Panc1 (cell line): ENCODE results near the gene EPB41L5.

Experiments
- POLR2AphosphoS5 ChIP-seq: IDR thresholded peaks from 2 replicates; pipeline ENCODE4 v1.6.1; 2012; ENCODE audit warnings: mild to moderate bottlenecking, low read depth, low read length, moderate library complexity
- TCF7L2 ChIP-seq: IDR thresholded peaks from 2 replicates; pipeline ENCODE4 v1.6.1; 2011; ENCODE audit warnings: mild to moderate bottlenecking, low read depth, low read length, inconsistent platforms
- TF ChIP-seq, protein P1 (sequence below): fragments of 450-650 bp; IDR thresholded peaks from 2 replicates; pipeline ENCODE4 v1.5.1; 2017; ENCODE audit warnings: mild to moderate bottlenecking
- TF ChIP-seq, protein P2 (sequence below), 2 experiments: IDR thresholded peaks; 2 replicates each; pipeline ENCODE4 v1.6.1; 2011 to 2012; ENCODE audit warnings: low read depth in 2 of 2, control low read depth in 1 of 2, low read length in 1 of 2, mild to moderate bottlenecking in 1 of 2, moderate library complexity in 1 of 2; ENCODE audit not compliant: insufficient read depth in 1 of 2

DNA sequence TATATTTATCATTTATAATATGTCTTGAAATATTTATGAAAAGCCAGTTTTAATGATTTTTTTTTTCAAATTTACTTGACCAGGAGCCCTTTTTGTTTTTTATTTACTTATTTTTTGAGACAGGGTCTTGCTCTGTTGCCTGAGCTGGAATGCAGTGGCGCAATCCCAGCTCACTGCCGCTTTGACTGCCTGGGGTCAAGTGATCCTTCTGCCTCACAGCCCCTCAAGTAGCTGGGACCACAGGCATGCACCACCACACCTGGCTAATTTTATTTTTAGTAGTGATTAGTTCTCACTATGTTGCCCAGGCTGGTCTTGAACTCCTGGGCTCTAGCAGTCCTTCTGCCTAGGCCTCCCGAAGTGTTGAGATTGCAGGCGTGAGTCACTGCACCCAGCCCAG, 5.7 kb downstream of the EPB41L5 start:
- TF ChIP-seq, protein P1, sequence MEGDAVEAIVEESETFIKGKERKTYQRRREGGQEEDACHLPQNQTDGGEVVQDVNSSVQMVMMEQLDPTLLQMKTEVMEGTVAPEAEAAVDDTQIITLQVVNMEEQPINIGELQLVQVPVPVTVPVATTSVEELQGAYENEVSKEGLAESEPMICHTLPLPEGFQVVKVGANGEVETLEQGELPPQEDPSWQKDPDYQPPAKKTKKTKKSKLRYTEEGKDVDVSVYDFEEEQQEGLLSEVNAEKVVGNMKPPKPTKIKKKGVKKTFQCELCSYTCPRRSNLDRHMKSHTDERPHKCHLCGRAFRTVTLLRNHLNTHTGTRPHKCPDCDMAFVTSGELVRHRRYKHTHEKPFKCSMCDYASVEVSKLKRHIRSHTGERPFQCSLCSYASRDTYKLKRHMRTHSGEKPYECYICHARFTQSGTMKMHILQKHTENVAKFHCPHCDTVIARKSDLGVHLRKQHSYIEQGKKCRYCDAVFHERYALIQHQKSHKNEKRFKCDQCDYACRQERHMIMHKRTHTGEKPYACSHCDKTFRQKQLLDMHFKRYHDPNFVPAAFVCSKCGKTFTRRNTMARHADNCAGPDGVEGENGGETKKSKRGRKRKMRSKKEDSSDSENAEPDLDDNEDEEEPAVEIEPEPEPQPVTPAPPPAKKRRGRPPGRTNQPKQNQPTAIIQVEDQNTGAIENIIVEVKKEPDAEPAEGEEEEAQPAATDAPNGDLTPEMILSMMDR: no peak
- TF ChIP-seq, protein P2, sequence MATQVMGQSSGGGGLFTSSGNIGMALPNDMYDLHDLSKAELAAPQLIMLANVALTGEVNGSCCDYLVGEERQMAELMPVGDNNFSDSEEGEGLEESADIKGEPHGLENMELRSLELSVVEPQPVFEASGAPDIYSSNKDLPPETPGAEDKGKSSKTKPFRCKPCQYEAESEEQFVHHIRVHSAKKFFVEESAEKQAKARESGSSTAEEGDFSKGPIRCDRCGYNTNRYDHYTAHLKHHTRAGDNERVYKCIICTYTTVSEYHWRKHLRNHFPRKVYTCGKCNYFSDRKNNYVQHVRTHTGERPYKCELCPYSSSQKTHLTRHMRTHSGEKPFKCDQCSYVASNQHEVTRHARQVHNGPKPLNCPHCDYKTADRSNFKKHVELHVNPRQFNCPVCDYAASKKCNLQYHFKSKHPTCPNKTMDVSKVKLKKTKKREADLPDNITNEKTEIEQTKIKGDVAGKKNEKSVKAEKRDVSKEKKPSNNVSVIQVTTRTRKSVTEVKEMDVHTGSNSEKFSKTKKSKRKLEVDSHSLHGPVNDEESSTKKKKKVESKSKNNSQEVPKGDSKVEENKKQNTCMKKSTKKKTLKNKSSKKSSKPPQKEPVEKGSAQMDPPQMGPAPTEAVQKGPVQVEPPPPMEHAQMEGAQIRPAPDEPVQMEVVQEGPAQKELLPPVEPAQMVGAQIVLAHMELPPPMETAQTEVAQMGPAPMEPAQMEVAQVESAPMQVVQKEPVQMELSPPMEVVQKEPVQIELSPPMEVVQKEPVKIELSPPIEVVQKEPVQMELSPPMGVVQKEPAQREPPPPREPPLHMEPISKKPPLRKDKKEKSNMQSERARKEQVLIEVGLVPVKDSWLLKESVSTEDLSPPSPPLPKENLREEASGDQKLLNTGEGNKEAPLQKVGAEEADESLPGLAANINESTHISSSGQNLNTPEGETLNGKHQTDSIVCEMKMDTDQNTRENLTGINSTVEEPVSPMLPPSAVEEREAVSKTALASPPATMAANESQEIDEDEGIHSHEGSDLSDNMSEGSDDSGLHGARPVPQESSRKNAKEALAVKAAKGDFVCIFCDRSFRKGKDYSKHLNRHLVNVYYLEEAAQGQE (IDR thresholded peaks at IDR 0.05; ENCODE audit: insufficient read depth in 1 of 2, low read depth in 2 of 2, low read length in 1 of 2): no peak
- TF ChIP-seq POLR2AphosphoS5: no peak
- TF ChIP-seq TCF7L2: no peak
